Measurements from ENCODE around the gene YBX2.

DNA sequence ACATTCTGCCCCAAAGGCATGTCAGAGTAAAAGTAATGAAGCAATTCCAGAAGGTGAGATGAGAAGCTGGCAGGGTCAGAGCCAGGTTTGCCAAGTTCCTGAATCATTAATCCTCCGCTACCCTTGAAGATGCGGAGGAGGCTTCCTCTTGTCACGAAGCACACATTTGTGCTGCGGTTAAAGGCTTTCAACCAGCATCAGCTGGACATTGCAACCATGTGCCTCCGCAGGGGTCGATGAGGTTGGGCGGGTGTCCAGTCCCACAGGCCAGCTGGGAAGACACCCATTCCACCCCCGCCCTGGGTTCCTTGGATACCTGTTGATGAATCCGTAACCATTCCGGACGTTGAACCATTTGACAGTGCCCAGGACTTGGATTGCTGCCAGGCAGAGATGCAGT is 1.3 kb downstream of the YBX2 start:
- TF ChIP-seq EZH2phosphoT487 (IDR thresholded peaks at IDR 0.05; ENCODE audit: insufficient read depth, low read depth) (no peak), EZH2 (IDR thresholded peaks at IDR 0.05; ENCODE audit: insufficient read depth, poor library complexity, severe bottlenecking) (no peak)
